Measurements from ENCODE around the gene RAB38. TPM values are rescaled to one million over a fixed set of nuclear protein-coding genes. Genes with fewer than 3 reads are reported as not detected.

The RAB38 gene
- total RNA-seq (2021) (13.3 to 18.4 TPM (median 17.5 TPM) in 3 replicates), Bru-seq, nascent RNA (percentile 71 among the genes with signal in this experiment)
- long read RNA-seq, experiment 1, transcript RAB38-201 (3 exons, 1,465 nt) = major isoform, 33 of 38 reads
- long read RNA-seq, experiment 1, partial matches to known transcripts = 3 of 38 reads
- long read RNA-seq, experiment 1, other reads (novel, unspliced or antisense) = 2 of 38 reads
- long read RNA-seq, experiment 2, transcript RAB38-201 (3 exons, 1,465 nt) = major isoform, 20 of 25 reads
- long read RNA-seq, experiment 2, partial matches to known transcripts = 3 of 25 reads
- long read RNA-seq, experiment 2, other reads (novel, unspliced or antisense) = 2 of 25 reads
- long read RNA-seq, experiment 3, transcript RAB38-201 (3 exons, 1,465 nt) = major isoform, 36 of 36 reads
- long read RNA-seq, experiment 3, partial matches to known transcripts = 0 of 36 reads
- long read RNA-seq, experiment 3, other reads (novel, unspliced or antisense) = 0 of 36 reads

DNA sequence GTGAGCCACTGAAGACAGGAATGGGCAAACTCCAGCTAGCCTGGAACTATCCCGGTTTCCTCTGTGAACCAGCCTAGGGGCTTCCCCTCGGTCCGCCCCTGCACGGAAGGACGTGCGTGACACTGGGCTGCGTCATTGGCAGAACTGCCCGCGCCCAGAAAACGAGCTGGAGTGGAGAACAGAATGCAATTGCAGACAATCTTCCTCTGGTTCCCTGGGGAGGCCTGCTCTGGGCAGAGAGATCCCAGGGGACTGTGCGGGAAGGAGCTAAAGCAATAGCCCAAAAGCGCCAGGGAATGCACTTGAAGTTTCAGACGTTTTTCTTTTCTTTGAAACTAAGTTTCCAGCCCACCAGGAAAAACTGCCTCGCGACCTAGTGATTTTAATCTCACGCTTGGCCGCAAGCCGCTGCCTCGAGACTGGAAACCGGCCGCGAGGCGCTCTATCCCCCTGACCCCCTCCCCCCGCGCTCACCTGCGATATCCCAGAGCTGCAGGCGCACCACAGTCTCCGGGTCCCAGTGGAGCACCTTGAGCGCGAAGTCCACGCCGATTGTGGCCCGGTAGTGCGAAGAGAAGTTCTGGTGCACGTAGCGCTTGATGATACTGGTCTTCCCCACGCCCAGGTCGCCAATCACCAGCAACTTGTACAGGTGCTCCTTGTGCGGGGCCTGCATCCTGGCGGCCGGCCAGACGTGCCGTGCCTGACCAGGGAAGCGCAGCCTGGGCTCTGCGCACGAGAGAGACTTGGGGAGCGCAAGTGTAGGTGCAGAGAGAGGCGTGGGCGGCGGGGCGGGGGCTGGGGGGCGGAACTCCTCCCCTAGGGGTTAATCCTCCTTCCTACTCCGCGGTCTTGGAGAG lies at the start of gene RAB38:
RAB38 (minus strand) TSS at position 735 of the 860 bp plus-strand sequence; CDS start at position 676, 59 bp downstream.
- ChIA-PET POLR2A (interaction anchor here (0.5 to 2.4 kb wide), 3 partner anchors 133 to 204 kb away, joined by 3 to 8 read pairs (median 6); partner anchors contain the start of gene CTSC), CTCF (interaction anchor here (0.6 to 2.6 kb wide), 7 partner anchors 71 to 562 kb away, joined by 3 to 5 read pairs (median 3); no protein-coding TSS in a partner anchor)
- DNase-seq (ENCODE audit: low spot score) (peak; percentile 77), ATAC-seq (peak; percentile 91)
- Mint-ChIP-seq H3K27me3 (ENCODE audit: low read depth) (no peaks in the 10 kb centered on the region; the same call in 1 of the 2 replicates), H3K4me3 (peak within 1 kb of the TSS; percentile 82), H3K36me3 (0 out of 2 replicates have a peak, but pooled peaks cover 3% of the 10 kb centered on the region), H3K4me1 (peaks cover 40% of the 10 kb centered on the region), H3K27ac (peak within 1 kb of the TSS; percentile 74), H3K9me3 (no peaks in the 10 kb centered on the region)
- TF ChIP-seq, protein P1, sequence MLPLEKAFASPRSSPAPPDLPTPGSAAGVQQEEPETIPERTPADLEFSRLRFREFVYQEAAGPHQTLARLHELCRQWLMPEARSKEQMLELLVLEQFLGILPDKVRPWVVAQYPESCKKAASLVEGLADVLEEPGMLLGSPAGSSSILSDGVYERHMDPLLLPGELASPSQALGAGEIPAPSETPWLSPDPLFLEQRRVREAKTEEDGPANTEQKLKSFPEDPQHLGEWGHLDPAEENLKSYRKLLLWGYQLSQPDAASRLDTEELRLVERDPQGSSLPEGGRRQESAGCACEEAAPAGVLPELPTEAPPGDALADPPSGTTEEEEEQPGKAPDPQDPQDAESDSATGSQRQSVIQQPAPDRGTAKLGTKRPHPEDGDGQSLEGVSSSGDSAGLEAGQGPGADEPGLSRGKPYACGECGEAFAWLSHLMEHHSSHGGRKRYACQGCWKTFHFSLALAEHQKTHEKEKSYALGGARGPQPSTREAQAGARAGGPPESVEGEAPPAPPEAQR (CRISPR knock-in tag; IDR thresholded peaks at IDR 0.05) = no peak
- TF ChIP-seq RORB (CRISPR knock-in tag; IDR thresholded peaks at IDR 0.05) (no peak), FOXP1 (CRISPR knock-in tag; IDR thresholded peaks at IDR 0.05; ENCODE audit: borderline replicate concordance) (peak; percentile 91), ZBTB21 (CRISPR knock-in tag; IDR thresholded peaks at IDR 0.05; ENCODE audit: borderline replicate concordance) (peak; percentile 64; the same call in 1 of the 2 replicates), ZNF263 (CRISPR knock-in tag; IDR thresholded peaks at IDR 0.05; ENCODE audit: low read depth) (peak; percentile 30; the same call in 1 of the 2 replicates), TP53 (CRISPR knock-in tag; IDR thresholded peaks at IDR 0.05) (peak; percentile 88), RELA (CRISPR knock-in tag; IDR thresholded peaks at IDR 0.05; ENCODE audit: borderline replicate concordance) (0 out of 2 replicates have a peak, but pooled peaks have one; percentile 19), SP1 (CRISPR knock-in tag; conservative IDR thresholded peaks at IDR 0.05) (peak; percentile 34; the same call in 1 of the 2 replicates), KAT7 (CRISPR knock-in tag; IDR thresholded peaks at IDR 0.05; ENCODE audit: borderline replicate concordance) (0 out of 2 replicates have a peak, but pooled peaks have one; percentile 33), CBFB (CRISPR knock-in tag; IDR thresholded peaks at IDR 0.05; ENCODE audit: low read depth) (no peak; the same call in 1 of the 2 replicates), TEAD1 (CRISPR knock-in tag; IDR thresholded peaks at IDR 0.05) (peak; percentile 91), ZNF317 (CRISPR knock-in tag; IDR thresholded peaks at IDR 0.05; ENCODE audit: borderline replicate concordance, low read depth) (no peak), ZNF121 (CRISPR knock-in tag; IDR thresholded peaks at IDR 0.05) (peak; percentile 70; the same call in 1 of the 2 replicates), ZNF138 (CRISPR knock-in tag; conservative IDR thresholded peaks at IDR 0.05) (peak; percentile 67; the same call in 1 of the 2 replicates), MYBL2 (CRISPR knock-in tag; IDR thresholded peaks at IDR 0.05) (0 out of 2 replicates have a peak, but pooled peaks have one; percentile 28)
- TF ChIP-seq, protein P2, sequence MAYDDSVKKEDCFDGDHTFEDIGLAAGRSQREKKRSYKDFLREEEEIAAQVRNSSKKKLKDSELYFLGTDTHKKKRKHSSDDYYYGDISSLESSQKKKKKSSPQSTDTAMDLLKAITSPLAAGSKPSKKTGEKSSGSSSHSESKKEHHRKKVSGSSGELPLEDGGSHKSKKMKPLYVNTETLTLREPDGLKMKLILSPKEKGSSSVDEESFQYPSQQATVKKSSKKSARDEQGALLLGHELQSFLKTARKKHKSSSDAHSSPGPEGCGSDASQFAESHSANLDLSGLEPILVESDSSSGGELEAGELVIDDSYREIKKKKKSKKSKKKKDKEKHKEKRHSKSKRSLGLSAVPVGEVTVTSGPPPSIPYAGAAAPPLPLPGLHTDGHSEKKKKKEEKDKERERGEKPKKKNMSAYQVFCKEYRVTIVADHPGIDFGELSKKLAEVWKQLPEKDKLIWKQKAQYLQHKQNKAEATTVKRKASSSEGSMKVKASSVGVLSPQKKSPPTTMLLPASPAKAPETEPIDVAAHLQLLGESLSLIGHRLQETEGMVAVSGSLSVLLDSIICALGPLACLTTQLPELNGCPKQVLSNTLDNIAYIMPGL (CRISPR knock-in tag; IDR thresholded peaks at IDR 0.05) = peak; percentile 58; the same call in 1 of the 2 replicates
- TF ChIP-seq, protein P3, sequence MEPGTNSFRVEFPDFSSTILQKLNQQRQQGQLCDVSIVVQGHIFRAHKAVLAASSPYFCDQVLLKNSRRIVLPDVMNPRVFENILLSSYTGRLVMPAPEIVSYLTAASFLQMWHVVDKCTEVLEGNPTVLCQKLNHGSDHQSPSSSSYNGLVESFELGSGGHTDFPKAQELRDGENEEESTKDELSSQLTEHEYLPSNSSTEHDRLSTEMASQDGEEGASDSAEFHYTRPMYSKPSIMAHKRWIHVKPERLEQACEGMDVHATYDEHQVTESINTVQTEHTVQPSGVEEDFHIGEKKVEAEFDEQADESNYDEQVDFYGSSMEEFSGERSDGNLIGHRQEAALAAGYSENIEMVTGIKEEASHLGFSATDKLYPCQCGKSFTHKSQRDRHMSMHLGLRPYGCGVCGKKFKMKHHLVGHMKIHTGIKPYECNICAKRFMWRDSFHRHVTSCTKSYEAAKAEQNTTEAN (CRISPR knock-in tag; IDR thresholded peaks at IDR 0.05) = peak; percentile 74; the same call in 1 of the 2 replicates
- TF ChIP-seq, protein P4, sequence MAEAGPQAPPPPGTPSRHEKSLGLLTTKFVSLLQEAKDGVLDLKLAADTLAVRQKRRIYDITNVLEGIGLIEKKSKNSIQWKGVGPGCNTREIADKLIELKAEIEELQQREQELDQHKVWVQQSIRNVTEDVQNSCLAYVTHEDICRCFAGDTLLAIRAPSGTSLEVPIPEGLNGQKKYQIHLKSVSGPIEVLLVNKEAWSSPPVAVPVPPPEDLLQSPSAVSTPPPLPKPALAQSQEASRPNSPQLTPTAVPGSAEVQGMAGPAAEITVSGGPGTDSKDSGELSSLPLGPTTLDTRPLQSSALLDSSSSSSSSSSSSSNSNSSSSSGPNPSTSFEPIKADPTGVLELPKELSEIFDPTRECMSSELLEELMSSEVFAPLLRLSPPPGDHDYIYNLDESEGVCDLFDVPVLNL (CRISPR knock-in tag; IDR thresholded peaks at IDR 0.05; ENCODE audit: borderline replicate concordance, low read depth) = no peak
- TF ChIP-seq, protein P5, sequence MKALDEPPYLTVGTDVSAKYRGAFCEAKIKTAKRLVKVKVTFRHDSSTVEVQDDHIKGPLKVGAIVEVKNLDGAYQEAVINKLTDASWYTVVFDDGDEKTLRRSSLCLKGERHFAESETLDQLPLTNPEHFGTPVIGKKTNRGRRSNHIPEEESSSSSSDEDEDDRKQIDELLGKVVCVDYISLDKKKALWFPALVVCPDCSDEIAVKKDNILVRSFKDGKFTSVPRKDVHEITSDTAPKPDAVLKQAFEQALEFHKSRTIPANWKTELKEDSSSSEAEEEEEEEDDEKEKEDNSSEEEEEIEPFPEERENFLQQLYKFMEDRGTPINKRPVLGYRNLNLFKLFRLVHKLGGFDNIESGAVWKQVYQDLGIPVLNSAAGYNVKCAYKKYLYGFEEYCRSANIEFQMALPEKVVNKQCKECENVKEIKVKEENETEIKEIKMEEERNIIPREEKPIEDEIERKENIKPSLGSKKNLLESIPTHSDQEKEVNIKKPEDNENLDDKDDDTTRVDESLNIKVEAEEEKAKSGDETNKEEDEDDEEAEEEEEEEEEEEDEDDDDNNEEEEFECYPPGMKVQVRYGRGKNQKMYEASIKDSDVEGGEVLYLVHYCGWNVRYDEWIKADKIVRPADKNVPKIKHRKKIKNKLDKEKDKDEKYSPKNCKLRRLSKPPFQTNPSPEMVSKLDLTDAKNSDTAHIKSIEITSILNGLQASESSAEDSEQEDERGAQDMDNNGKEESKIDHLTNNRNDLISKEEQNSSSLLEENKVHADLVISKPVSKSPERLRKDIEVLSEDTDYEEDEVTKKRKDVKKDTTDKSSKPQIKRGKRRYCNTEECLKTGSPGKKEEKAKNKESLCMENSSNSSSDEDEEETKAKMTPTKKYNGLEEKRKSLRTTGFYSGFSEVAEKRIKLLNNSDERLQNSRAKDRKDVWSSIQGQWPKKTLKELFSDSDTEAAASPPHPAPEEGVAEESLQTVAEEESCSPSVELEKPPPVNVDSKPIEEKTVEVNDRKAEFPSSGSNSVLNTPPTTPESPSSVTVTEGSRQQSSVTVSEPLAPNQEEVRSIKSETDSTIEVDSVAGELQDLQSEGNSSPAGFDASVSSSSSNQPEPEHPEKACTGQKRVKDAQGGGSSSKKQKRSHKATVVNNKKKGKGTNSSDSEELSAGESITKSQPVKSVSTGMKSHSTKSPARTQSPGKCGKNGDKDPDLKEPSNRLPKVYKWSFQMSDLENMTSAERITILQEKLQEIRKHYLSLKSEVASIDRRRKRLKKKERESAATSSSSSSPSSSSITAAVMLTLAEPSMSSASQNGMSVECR (CRISPR knock-in tag; IDR thresholded peaks at IDR 0.05; ENCODE audit: borderline replicate concordance) = peak; percentile 83; the same call in 1 of the 2 replicates
- TF ChIP-seq, protein P6, sequence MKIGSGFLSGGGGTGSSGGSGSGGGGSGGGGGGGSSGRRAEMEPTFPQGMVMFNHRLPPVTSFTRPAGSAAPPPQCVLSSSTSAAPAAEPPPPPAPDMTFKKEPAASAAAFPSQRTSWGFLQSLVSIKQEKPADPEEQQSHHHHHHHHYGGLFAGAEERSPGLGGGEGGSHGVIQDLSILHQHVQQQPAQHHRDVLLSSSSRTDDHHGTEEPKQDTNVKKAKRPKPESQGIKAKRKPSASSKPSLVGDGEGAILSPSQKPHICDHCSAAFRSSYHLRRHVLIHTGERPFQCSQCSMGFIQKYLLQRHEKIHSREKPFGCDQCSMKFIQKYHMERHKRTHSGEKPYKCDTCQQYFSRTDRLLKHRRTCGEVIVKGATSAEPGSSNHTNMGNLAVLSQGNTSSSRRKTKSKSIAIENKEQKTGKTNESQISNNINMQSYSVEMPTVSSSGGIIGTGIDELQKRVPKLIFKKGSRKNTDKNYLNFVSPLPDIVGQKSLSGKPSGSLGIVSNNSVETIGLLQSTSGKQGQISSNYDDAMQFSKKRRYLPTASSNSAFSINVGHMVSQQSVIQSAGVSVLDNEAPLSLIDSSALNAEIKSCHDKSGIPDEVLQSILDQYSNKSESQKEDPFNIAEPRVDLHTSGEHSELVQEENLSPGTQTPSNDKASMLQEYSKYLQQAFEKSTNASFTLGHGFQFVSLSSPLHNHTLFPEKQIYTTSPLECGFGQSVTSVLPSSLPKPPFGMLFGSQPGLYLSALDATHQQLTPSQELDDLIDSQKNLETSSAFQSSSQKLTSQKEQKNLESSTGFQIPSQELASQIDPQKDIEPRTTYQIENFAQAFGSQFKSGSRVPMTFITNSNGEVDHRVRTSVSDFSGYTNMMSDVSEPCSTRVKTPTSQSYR (CRISPR knock-in tag; IDR thresholded peaks at IDR 0.05) = peak; percentile 68; the same call in 1 of the 2 replicates

All from WTC11 (cell line).